Natural killer cell (primary cell): ENCODE data around the gene AKR1D1. TPM values are rescaled to one million over a fixed set of nuclear protein-coding genes. Genes with fewer than 3 reads are reported as not detected.

ENCODE experiments used
- ATAC-seq, 3 donors: fragments of 150-1000 bp in 2 of 3; fragments of 200-7000 bp in 1 of 3; cut with Tn5 transposase; 1 replicate in 1 of 3; 2 replicates in 2 of 3; pipeline ENCODE4 v1.10.0; 2021; ENCODE audit warnings: mild to moderate bottlenecking in 2 of 3, moderate library complexity in 2 of 3
- DNase-seq, 2 donors: peaks; one replicate each; pipeline versions ENCODE4 v3.0.0 to v3.0.0-alpha.2; 2013 to 2021; ENCODE audit warnings: mixed read lengths in 1 of 2
- H3K27ac ChIP-seq: one replicate; pipeline ENCODE4 v1.5.1; 2013; ENCODE audit warnings: mild to moderate bottlenecking, low read length
- H3K27me3 ChIP-seq: one replicate; pipeline ENCODE4 v1.6.1; 2013; ENCODE audit warnings: low read length; ENCODE audit not compliant: control insufficient read depth, insufficient read depth
- H3K36me3 ChIP-seq: one replicate; pipeline ENCODE4 v1.6.1; 2013; ENCODE audit warnings: low read length; ENCODE audit not compliant: control insufficient read depth, insufficient read depth
- H3K4me1 ChIP-seq: one replicate; pipeline ENCODE4 v1.6.1; 2013; ENCODE audit warnings: low read length; ENCODE audit not compliant: control insufficient read depth, insufficient read depth
- H3K4me3 ChIP-seq: one replicate; pipeline ENCODE4 v1.5.1; 2013; ENCODE audit warnings: low read length
- H3K9me3 ChIP-seq: one replicate; pipeline ENCODE4 v1.6.1; 2013; ENCODE audit warnings: low read length; ENCODE audit not compliant: control insufficient read depth, insufficient read depth
- H3K27ac Mint-ChIP-seq, 2 donors: one replicate each; pipeline ENCODE4 v1.8.0; 2022; ENCODE audit warnings: mild to moderate bottlenecking in 2 of 2, mixed read lengths in 2 of 2, moderate library complexity in 1 of 2
- H3K27me3 Mint-ChIP-seq, 2 donors: one replicate each; pipeline ENCODE4 v1.8.0; 2022; ENCODE audit warnings: low read depth in 2 of 2, mixed read lengths in 2 of 2
- H3K36me3 Mint-ChIP-seq: one replicate; pipeline ENCODE4 v1.8.0; 2022; ENCODE audit warnings: mixed read lengths
- H3K4me1 Mint-ChIP-seq, 2 donors: one replicate each; pipeline ENCODE4 v1.8.0; 2022; ENCODE audit warnings: mixed read lengths in 2 of 2
- H3K4me3 Mint-ChIP-seq: one replicate; pipeline ENCODE4 v1.8.0; 2022; ENCODE audit warnings: mild to moderate bottlenecking, moderate library complexity, mixed read lengths
- H3K9me3 Mint-ChIP-seq, 2 donors: one replicate each; pipeline ENCODE4 v1.8.0; 2022; ENCODE audit warnings: mixed read lengths in 2 of 2
- CTCF ChIP-seq: fragments of 200-600 bp; IDR thresholded peaks from one replicate; pipeline ENCODE4 v1.8.0; 2022; ENCODE audit warnings: antibody characterized with exemption
- WGBS: methylation state at CpG from one replicate; pipeline ENCODE4 v1.1.7; 2013; ENCODE audit warnings: missing lambda C conversion rate; ENCODE audit not compliant: insufficient coverage; 5-methylcytosine and 5-hydroxymethylcytosine counted together
- intact Hi-C: fragments of 100-400 bp; cut with micrococcal nuclease; formaldehyde crosslinking; loops from one replicate; pipeline ENCODE4 v1.14.2; 2022
- total RNA-seq, 4 donors: library from RNA; stranded (reverse); fragments of 120-200 nt in 1 of 4; gene quantifications; one replicate each; pipeline versions ENCODE4 v1.2.3 to v1.2.4, GENCODE V29; 2013 to 2022

Gene AKR1D1
- total RNA-seq, 3 donors from 2014 or later (not counting 1 experiment from before 2014, with no cell fraction given), result not detected

GRCh38 chr7:138063400-138063799, 12.9 kb upstream of the AKR1D1 start:
- Histone ChIP-seq H3K4me3 (no peak overlapping the region), H3K27ac (no peak overlapping the region), H3K27me3 (peaks cover 3% of the 10 kb centered on the region), H3K9me3 (no peaks in the 10 kb centered on the region), H3K36me3 (no peaks in the 10 kb centered on the region), H3K4me1 (no peaks in the 10 kb centered on the region)
- H3K27ac Mint-ChIP-seq, result no peak overlapping the region
- 100% methylated on average over 1 of the region's 2 CpGs for WGBS
- no peak overlapping the region for H3K4me3 Mint-ChIP-seq
- TF ChIP-seq CTCF, result no peak
- H3K4me1 Mint-ChIP-seq, result no peaks in the 10 kb centered on the region
- peaks cover 0 to 1% of the 10 kb centered on the region in 2 donors for H3K9me3 Mint-ChIP-seq
- ATAC-seq (no peak), DNase-seq (no peak)
- intact Hi-C loops, result no loop called here
- H3K27me3 Mint-ChIP-seq, result peaks cover 5 to 22% of the 10 kb centered on the region in 2 donors
- H3K36me3 Mint-ChIP-seq, result no peaks in the 10 kb centered on the region

- intact Hi-C loops, result no loop called here
- 89% methylated on average over 5 of the region's 5 CpGs for WGBS
Measured at GRCh38 chr7:138064856-138065357, 11.4 kb upstream of the AKR1D1 start.

GRCh38 chr7:138065827-138066226, 10.4 kb upstream of the AKR1D1 start:
- Mint-ChIP-seq H3K36me3 (no peaks in the 10 kb centered on the region), H3K27me3 (peaks cover 4 to 19% of the 10 kb centered on the region in 2 donors), H3K4me1 (no peaks in the 10 kb centered on the region), H3K9me3 (no peaks in the 10 kb centered on the region), H3K27ac (no peak overlapping the region), H3K4me3 (no peak overlapping the region)
- no peak overlapping the region for H3K27ac ChIP-seq
- ATAC-seq (no peak), DNase-seq (no peak)
- peaks cover 3% of the 10 kb centered on the region for H3K27me3 ChIP-seq
- H3K4me3 ChIP-seq, result no peak overlapping the region
- no peaks in the 10 kb centered on the region for H3K4me1 ChIP-seq
- H3K9me3 ChIP-seq, result no peaks in the 10 kb centered on the region
- no peak for TF ChIP-seq CTCF
- H3K36me3 ChIP-seq, result no peaks in the 10 kb centered on the region
- intact Hi-C loops, result no loop called here
- WGBS, result no CpG with 5 or more reads among the region's 1 CpG

More at GRCh38 chr7:138064856-138065357, 11.4 kb upstream of the AKR1D1 start:
- ATAC-seq (no peak), DNase-seq (no peak)
- Histone ChIP-seq H3K4me3 (no peak overlapping the region), H3K9me3 (no peaks in the 10 kb centered on the region), H3K36me3 (no peaks in the 10 kb centered on the region), H3K27me3 (peaks cover 3% of the 10 kb centered on the region), H3K27ac (no peak overlapping the region), H3K4me1 (no peaks in the 10 kb centered on the region)
- no peak for TF ChIP-seq CTCF
- H3K9me3 Mint-ChIP-seq, result no peaks in the 10 kb centered on the region
- no peak overlapping the region for H3K4me3 Mint-ChIP-seq
- H3K27me3 Mint-ChIP-seq, result peaks cover 3 to 19% of the 10 kb centered on the region in 2 donors
- no peaks in the 10 kb centered on the region for H3K36me3 Mint-ChIP-seq
- H3K4me1 Mint-ChIP-seq, result no peaks in the 10 kb centered on the region
- no peak overlapping the region for H3K27ac Mint-ChIP-seq

GRCh38 chr7:138066954-138067394, 9.3 kb upstream of the AKR1D1 start:
- no peak overlapping the region for H3K4me3 ChIP-seq
- no peaks in the 10 kb centered on the region for H3K4me1 ChIP-seq
- no peak overlapping the region for H3K27ac ChIP-seq
- no peaks in the 10 kb centered on the region for H3K36me3 ChIP-seq
- peaks cover 3% of the 10 kb centered on the region for H3K27me3 ChIP-seq
- H3K27ac Mint-ChIP-seq, result no peak overlapping the region
- DNase-seq, result no peak
- intact Hi-C loops, result no loop called here
- no peaks in the 10 kb centered on the region for H3K9me3 Mint-ChIP-seq
- H3K36me3 Mint-ChIP-seq, result no peaks in the 10 kb centered on the region
- 100% methylated on average over 1 of the region's 1 CpG for WGBS
- H3K9me3 ChIP-seq, result no peaks in the 10 kb centered on the region
- peaks cover 6 to 19% of the 10 kb centered on the region in 2 donors for H3K27me3 Mint-ChIP-seq
- no peak for TF ChIP-seq CTCF
- no peak overlapping the region for H3K4me3 Mint-ChIP-seq
- no peaks in the 10 kb centered on the region for H3K4me1 Mint-ChIP-seq
- ATAC-seq, result no peak
